GM10248 (cell line): ENCODE measurements around the gene SLC36A3.

Experiments
- CTCF ChIA-PET: fragments of 300-600 bp; sonication (Branson Sonifier 250); formaldehyde crosslinking; extraction: SDS; loops from one replicate; lab custom pipeline; 2021; ENCODE audit warnings: antibody characterized with exemption; lab: Yijun Ruan, JAX
- POLR2A ChIA-PET: fragments of 350-650 bp; sonication (Branson Sonifier 250); formaldehyde crosslinking; extraction: SDS; loops from one replicate; lab custom pipeline; 2020; ENCODE audit warnings: antibody characterized with exemption; lab: Yijun Ruan, JAX
- DNase-seq: peaks from one replicate; pipeline ENCODE4 v3.0.0; 2012; ENCODE audit errors: extremely low spot score
- CTCF ChIP-seq: IDR thresholded peaks from 2 replicates; pipeline ENCODE4 v1.5.1; 2012; ENCODE audit warnings: mild to moderate bottlenecking, low read depth; ENCODE audit errors: extremely low read depth, missing control alignments, control extremely low read depth

Gene SLC36A3

GRCh38 chr5:151295138-151295537, 8.4 kb downstream of the SLC36A3 start:
- ChIA-PET POLR2A (no interaction called here), CTCF (interaction anchor here (4.5 kb wide), 1 partner anchor 22 kb away, joined by 14 read pairs; no protein-coding TSS in a partner anchor)
- no peak for TF ChIP-seq CTCF
- no peak for DNase-seq

GRCh38 chr5:151293624-151294023, 9.9 kb downstream of the SLC36A3 start:
- POLR2A ChIA-PET, result no interaction called here
- CTCF ChIA-PET, result no interaction called here
- DNase-seq, result no peak
- TF ChIP-seq CTCF, result no peak

GRCh38 chr5:151288180-151288579, 15.4 kb downstream of the SLC36A3 start:
- TF ChIP-seq CTCF, result peak; percentile 35
- ChIA-PET CTCF (interaction anchor here (0.8 to 4.5 kb wide), 4 partner anchors 14 to 235 kb away, joined by 3 to 28 read pairs (median 4); no protein-coding TSS in a partner anchor), POLR2A (no interaction called here)
- DNase-seq, result peak; percentile 23

GRCh38 chr5:151286246-151286645, 17.3 kb downstream of the SLC36A3 start:
- ChIA-PET CTCF (interaction anchor here (1.1 to 4.5 kb wide), 4 partner anchors 11 to 31 kb away, joined by 3 to 28 read pairs (median 5); no protein-coding TSS in a partner anchor), POLR2A (no interaction called here)
- TF ChIP-seq CTCF, result no peak
- no peak for DNase-seq

GRCh38 chr5:151285683-151286082, 17.9 kb downstream of the SLC36A3 start:
- ChIA-PET POLR2A (no interaction called here), CTCF (interaction anchor here (1.1 to 4.5 kb wide), 5 partner anchors 10 to 61 kb away, joined by 3 to 28 read pairs (median 3); no protein-coding TSS in a partner anchor)
- no peak for TF ChIP-seq CTCF
- no peak for DNase-seq

- POLR2A ChIA-PET, result no interaction called here
- peak; percentile 30 for TF ChIP-seq CTCF
- DNase-seq, result no peak
- CTCF ChIA-PET, result interaction anchor here (0.7 to 4.5 kb wide), 5 partner anchors 9 to 368 kb away, joined by 3 to 28 read pairs (median 3); no protein-coding TSS in a partner anchor
Measured at GRCh38 chr5:151284392-151284967, 19.1 kb downstream of the SLC36A3 start.
